Measurements from ENCODE around the gene LRMDA. TPM values are rescaled to one million over a fixed set of nuclear protein-coding genes. Genes with fewer than 3 reads are reported as not detected.

LRMDA gene
- total and polyA plus RNA-seq, 2 of the 13 experiments (the other 11 are each of a cell fraction or from before 2014, with no cell fraction given): 13.4 to 22.0 TPM

- 95% methylated on average over 2 of the region's 2 CpGs for WGBS (ENCODE audit: low lambda C conversion rate)
- BruUV-seq (replicated peaks): no TSS peak
- intact Hi-C loops (cut with micrococcal nuclease; ENCODE audit: unreplicated experiment): no loop called here
- TF ChIP-seq ZNF234 (CRISPR knock-in tag; conservative IDR thresholded peaks at IDR 0.05): no peak
- no peak for TF ChIP-seq GPBP1L1 (CRISPR knock-in tag; IDR thresholded peaks at IDR 0.05)
- no peak for TF ChIP-seq CEBPG (CRISPR knock-in tag; IDR thresholded peaks at IDR 0.05)
- no peak for TF ChIP-seq ZNF616 (CRISPR knock-in tag; IDR thresholded peaks at IDR 0.05; ENCODE audit: low read depth)
- no peak for TF ChIP-seq ATF6 (CRISPR knock-in tag; conservative IDR thresholded peaks at IDR 0.05)
- no peak for TF ChIP-seq JUNB (CRISPR knock-in tag; IDR thresholded peaks at IDR 0.05; ENCODE audit: borderline replicate concordance)
- no peak for TF ChIP-seq PRDM10 (CRISPR knock-in tag; IDR thresholded peaks at IDR 0.05; ENCODE audit: low read depth)
- no peak for TF ChIP-seq U2AF2 (IDR thresholded peaks at IDR 0.05; ENCODE audit: low read depth, low read length)
- TF ChIP-seq ZNF33A (CRISPR knock-in tag; IDR thresholded peaks at IDR 0.05; ENCODE audit: borderline replicate concordance): no peak
- TF ChIP-seq GMEB2 (CRISPR knock-in tag; IDR thresholded peaks at IDR 0.05; ENCODE audit: low read depth): no peak
- no peak for TF ChIP-seq PCBP2 (optimal IDR thresholded peaks at IDR 0.05; ENCODE audit: low read depth, low read length, poor library complexity, severe bottlenecking)
- TF ChIP-seq ZBTB10 (CRISPR knock-in tag; IDR thresholded peaks at IDR 0.05; ENCODE audit: borderline replicate concordance): no peak
Measured at GRCh38 chr10:75929630-75930161, 498.3 kb downstream of the LRMDA start.

More at GRCh38 chr10:75929630-75930161, 498.3 kb downstream of the LRMDA start:
- ATAC-seq (no peak), FAIRE-seq (no peak), DNase-seq (ENCODE audit: low spot score) (no peak)
- no peak overlapping the region for H3K4me3 ChIP-seq (replicated peaks in 1 of 3; ENCODE audit: insufficient read depth in 1 of 3, low read depth in 2 of 3, low read length in 3 of 3)
- H3K9ac ChIP-seq (ENCODE audit: insufficient read depth, low read depth, low read length): no peak overlapping the region
- CTCF ChIA-PET (ENCODE audit: low intra/inter-chr PET ratio, low total read pairs): no interaction called here
- H3K4me1 ChIP-seq (ENCODE audit: insufficient read depth, low read length): no peaks in the 10 kb centered on the region
- POLR2A ChIA-PET: no interaction called here
- in situ Hi-C loops (cut with HindIII; ENCODE audit: extremely low pct_ligation_motif_present, low pct_unique_long_range_greater_than_20kb): no loop called here
- no peak overlapping the region for H3K27ac ChIP-seq (ENCODE audit: extremely low read length, insufficient read depth, low read length)
- no peak overlapping the region for H3K4me2 ChIP-seq (ENCODE audit: low read depth, low read length)
- H3K9me3 ChIP-seq (ENCODE audit: low read length): no peaks in the 10 kb centered on the region
- no peak overlapping the region for H2AFZ ChIP-seq (ENCODE audit: low read length)
- no peaks in the 10 kb centered on the region for H3K79me2 ChIP-seq (ENCODE audit: insufficient read depth, low read length)
- H4K20me1 ChIP-seq (ENCODE audit: insufficient read depth, low read length): no peaks in the 10 kb centered on the region
- H3K27me3 ChIP-seq (ENCODE audit: control insufficient read depth in 1 of 2, insufficient read depth in 2 of 2, low read length in 2 of 2): no peaks in the 10 kb centered on the region
- no peaks in the 10 kb centered on the region for H3K36me3 ChIP-seq (replicated peaks in 1 of 2; ENCODE audit: control insufficient read depth in 1 of 2, insufficient read depth in 2 of 2, low read length in 2 of 2)

All from HepG2 (cell line).